Activated CD4-positive, alpha-beta T cell treated with anti-CD3 and anti-CD28 coated beads, Interleukin-2, amount 50 U/mL, for 24 hours (primary cell): ENCODE results near the gene KMT2B.

Source experiments
- DNase-seq, 2 donors: peaks; one replicate each; pipeline ENCODE4 v3.0.0-alpha.2; 2020; ENCODE audit warnings: low read depth in 1 of 2, low spot score in 1 of 2

KMT2B gene

GRCh38 chr19:35777961-35778360, 60.2 kb downstream of the KMT2B start:
- DNase-seq, result no peak

- DNase-seq, result no peak
Observed at GRCh38 chr19:35779033-35779432, 61.2 kb downstream of the KMT2B start.

- no peak for DNase-seq
Observed at GRCh38 chr19:35780058-35780457, 62.3 kb downstream of the KMT2B start.

- DNase-seq, result no peak
Observed at GRCh38 chr19:35780717-35781116, 62.9 kb downstream of the KMT2B start.

GRCh38 chr19:35781650-35782049, 63.8 kb downstream of the KMT2B start:
- DNase-seq, result no peak

GRCh38 chr19:35782589-35782988, 64.8 kb downstream of the KMT2B start:
- DNase-seq, result no peak

GRCh38 chr19:35783469-35784434, 65.9 kb downstream of the KMT2B start:
- DNase-seq, result no peak

- no peak for DNase-seq
Observed at GRCh38 chr19:35784503-35785338, 66.9 kb downstream of the KMT2B start.

GRCh38 chr19:35785339-35785627, 67.5 kb downstream of the KMT2B start:
- DNase-seq, result no peak

GRCh38 chr19:35786299-35787160, 68.7 kb downstream of the KMT2B start:
- DNase-seq, result no peak

- DNase-seq, result no peak
Observed at GRCh38 chr19:35787227-35787799, 69.5 kb downstream of the KMT2B start.
